Gastrocnemius medialis (tissue), 4 donors: Measurements from ENCODE around the gene HAT1.

Experiments
- POLR2A ChIP-seq, 2 donors: fragments of 450-650 bp; IDR thresholded peaks; one replicate each; pipeline ENCODE4 v1.6.1; 2017; ENCODE audit warnings: antibody characterized with exemption in 2 of 2, mild to moderate bottlenecking in 2 of 2, moderate library complexity in 2 of 2
- TF ChIP-seq, protein P1 (sequence below), 5 experiments: fragments of 450-650 bp in 3 of 5; fragments of 200-600 bp in 2 of 5; sonication (generic) in 2 of 5; IDR thresholded peaks in 4 of 5; conservative IDR thresholded peaks in 1 of 5; 1 replicate in 4 of 5; 2 replicates in 1 of 5; pipeline ENCODE4 v1.5.1; 2016 to 2019; ENCODE audit warnings: antibody characterized with exemption in 5 of 5, mild to moderate bottlenecking in 3 of 5, moderate library complexity in 3 of 5

DNA sequence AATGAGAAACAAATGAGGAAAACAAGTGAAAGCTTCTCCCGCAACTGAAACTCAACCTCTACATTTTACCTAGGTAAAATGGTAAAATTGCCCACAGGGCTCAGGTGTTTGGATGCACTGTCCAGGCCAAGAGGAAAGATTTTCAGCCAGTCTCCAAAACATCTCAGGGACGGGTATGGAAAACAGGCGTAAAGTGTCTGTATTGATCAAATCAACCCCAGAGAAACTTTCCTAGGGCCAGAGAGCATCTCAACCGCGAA is 361 bp upstream of the HAT1 start:
- TF ChIP-seq POLR2A (IDR thresholded peaks at IDR 0.05): no peak
- TF ChIP-seq, protein P1, sequence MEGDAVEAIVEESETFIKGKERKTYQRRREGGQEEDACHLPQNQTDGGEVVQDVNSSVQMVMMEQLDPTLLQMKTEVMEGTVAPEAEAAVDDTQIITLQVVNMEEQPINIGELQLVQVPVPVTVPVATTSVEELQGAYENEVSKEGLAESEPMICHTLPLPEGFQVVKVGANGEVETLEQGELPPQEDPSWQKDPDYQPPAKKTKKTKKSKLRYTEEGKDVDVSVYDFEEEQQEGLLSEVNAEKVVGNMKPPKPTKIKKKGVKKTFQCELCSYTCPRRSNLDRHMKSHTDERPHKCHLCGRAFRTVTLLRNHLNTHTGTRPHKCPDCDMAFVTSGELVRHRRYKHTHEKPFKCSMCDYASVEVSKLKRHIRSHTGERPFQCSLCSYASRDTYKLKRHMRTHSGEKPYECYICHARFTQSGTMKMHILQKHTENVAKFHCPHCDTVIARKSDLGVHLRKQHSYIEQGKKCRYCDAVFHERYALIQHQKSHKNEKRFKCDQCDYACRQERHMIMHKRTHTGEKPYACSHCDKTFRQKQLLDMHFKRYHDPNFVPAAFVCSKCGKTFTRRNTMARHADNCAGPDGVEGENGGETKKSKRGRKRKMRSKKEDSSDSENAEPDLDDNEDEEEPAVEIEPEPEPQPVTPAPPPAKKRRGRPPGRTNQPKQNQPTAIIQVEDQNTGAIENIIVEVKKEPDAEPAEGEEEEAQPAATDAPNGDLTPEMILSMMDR (IDR thresholded peaks at IDR 0.05 in 4 of 5, conservative IDR thresholded peaks at IDR 0.05 in 1 of 5): no peak
